ES-I3 (cell line): ENCODE data around the gene APBB1.

Experiments
- H3K36me3 ChIP-seq: 2 replicates; pipeline ENCODE4 v1.6.1; 2013; ENCODE audit warnings: mild to moderate bottlenecking, low read length, control low read depth, moderate library complexity; ENCODE audit not compliant: insufficient read depth
- H3K4me1 ChIP-seq: 2 replicates; pipeline ENCODE4 v1.6.1; 2013; ENCODE audit warnings: mild to moderate bottlenecking, control low read depth, low read length; ENCODE audit not compliant: insufficient read depth
- H3K9ac ChIP-seq: 2 replicates; pipeline ENCODE4 v1.6.1; 2013; ENCODE audit warnings: low read depth, mild to moderate bottlenecking, low read length, moderate library complexity
- H3K9me3 ChIP-seq: 2 replicates; pipeline ENCODE4 v1.6.1; 2013; ENCODE audit warnings: mild to moderate bottlenecking, low read length, moderate library complexity; ENCODE audit not compliant: control insufficient read depth, insufficient read depth

APBB1 gene

GRCh38 chr11:6419009-6419631 is at the start of gene APBB1:
APBB1 (minus strand) TSS chr11:6419094; CDS start chr11:6411347, 7,747 bp downstream.
- no peaks in the 10 kb centered on the region for H3K9me3 ChIP-seq
- 0 out of 2 replicates have a peak, but pooled peaks cover 7% of the 10 kb centered on the region for H3K4me1 ChIP-seq
- H3K9ac ChIP-seq = peak within 1 kb of the TSS; percentile 93
- H3K36me3 ChIP-seq = no peaks in the 10 kb centered on the region

- Histone ChIP-seq H3K9me3 (no peaks in the 10 kb centered on the region), H3K4me1 (no peaks in the 10 kb centered on the region), H3K9ac (no peak overlapping the region), H3K36me3 (no peaks in the 10 kb centered on the region; the same call in 1 of the 2 replicates)
These were observed 40.2 kb upstream of the APBB1 start for GRCh38 chr11:6459099-6459450.

GRCh38 chr11:6458352-6459098 is 39.6 kb upstream of the APBB1 start:
- Histone ChIP-seq H3K4me1 (no peaks in the 10 kb centered on the region), H3K9me3 (no peaks in the 10 kb centered on the region), H3K9ac (no peak overlapping the region), H3K36me3 (no peaks in the 10 kb centered on the region)

GRCh38 chr11:6457581-6458320 is 38.9 kb upstream of the APBB1 start:
- Histone ChIP-seq H3K4me1 (no peaks in the 10 kb centered on the region), H3K36me3 (no peaks in the 10 kb centered on the region), H3K9me3 (no peaks in the 10 kb centered on the region), H3K9ac (no peak overlapping the region)

GRCh38 chr11:6456361-6457073 is 37.6 kb upstream of the APBB1 start:
- Histone ChIP-seq H3K4me1 (no peaks in the 10 kb centered on the region), H3K9me3 (no peaks in the 10 kb centered on the region), H3K9ac (no peak overlapping the region), H3K36me3 (no peaks in the 10 kb centered on the region)

- H3K9me3 ChIP-seq = no peaks in the 10 kb centered on the region
- no peak overlapping the region for H3K9ac ChIP-seq
- no peaks in the 10 kb centered on the region for H3K36me3 ChIP-seq
- no peaks in the 10 kb centered on the region for H3K4me1 ChIP-seq
These were observed 36.2 kb upstream of the APBB1 start for GRCh38 chr11:6455070-6455469.

GRCh38 chr11:6453152-6453551 is 34.3 kb upstream of the APBB1 start:
- H3K36me3 ChIP-seq = no peaks in the 10 kb centered on the region
- H3K9me3 ChIP-seq = no peaks in the 10 kb centered on the region
- no peak overlapping the region for H3K9ac ChIP-seq
- no peaks in the 10 kb centered on the region for H3K4me1 ChIP-seq

- H3K4me1 ChIP-seq = no peaks in the 10 kb centered on the region
- no peaks in the 10 kb centered on the region for H3K36me3 ChIP-seq
- H3K9ac ChIP-seq = no peak overlapping the region
- no peaks in the 10 kb centered on the region for H3K9me3 ChIP-seq
These were observed 33.3 kb upstream of the APBB1 start for GRCh38 chr11:6452219-6452618.

GRCh38 chr11:6448574-6448973 is 29.7 kb upstream of the APBB1 start:
- Histone ChIP-seq H3K9ac (no peak overlapping the region), H3K36me3 (no peaks in the 10 kb centered on the region), H3K9me3 (no peaks in the 10 kb centered on the region), H3K4me1 (no peaks in the 10 kb centered on the region)

GRCh38 chr11:6443269-6444003 is 24.5 kb upstream of the APBB1 start:
- Histone ChIP-seq H3K9me3 (no peaks in the 10 kb centered on the region), H3K36me3 (no peaks in the 10 kb centered on the region), H3K4me1 (no peaks in the 10 kb centered on the region), H3K9ac (no peak overlapping the region)

GRCh38 chr11:6442441-6442840 is 23.5 kb upstream of the APBB1 start:
- Histone ChIP-seq H3K36me3 (no peaks in the 10 kb centered on the region), H3K4me1 (no peaks in the 10 kb centered on the region), H3K9me3 (no peaks in the 10 kb centered on the region), H3K9ac (no peak overlapping the region)

- no peaks in the 10 kb centered on the region for H3K36me3 ChIP-seq
- H3K9me3 ChIP-seq = no peaks in the 10 kb centered on the region
- H3K4me1 ChIP-seq = no peaks in the 10 kb centered on the region
- H3K9ac ChIP-seq = no peak within 1 kb of the TSS
These were observed 22.0 kb upstream of the APBB1 start, which contains the start of gene HPX for GRCh38 chr11:6440906-6441358. HPX (minus strand) TSS chr11:6440987; CDS start chr11:6440963, 24 bp downstream.

GRCh38 chr11:6438979-6439571 is 20.2 kb upstream of the APBB1 start:
- no peaks in the 10 kb centered on the region for H3K4me1 ChIP-seq
- H3K9ac ChIP-seq = no peak overlapping the region
- H3K36me3 ChIP-seq = no peaks in the 10 kb centered on the region
- H3K9me3 ChIP-seq = no peaks in the 10 kb centered on the region
